Measurements from ENCODE around the gene SORL1. TPM values are rescaled to one million over a fixed set of nuclear protein-coding genes. Genes with fewer than 3 reads are reported as not detected.

The SORL1 gene
- total and polyA plus RNA-seq, 2 of the 8 experiments (the other 6 are each of a cell fraction or from before 2014, with no cell fraction given), result 38.1 to 65.5 TPM

DNA sequence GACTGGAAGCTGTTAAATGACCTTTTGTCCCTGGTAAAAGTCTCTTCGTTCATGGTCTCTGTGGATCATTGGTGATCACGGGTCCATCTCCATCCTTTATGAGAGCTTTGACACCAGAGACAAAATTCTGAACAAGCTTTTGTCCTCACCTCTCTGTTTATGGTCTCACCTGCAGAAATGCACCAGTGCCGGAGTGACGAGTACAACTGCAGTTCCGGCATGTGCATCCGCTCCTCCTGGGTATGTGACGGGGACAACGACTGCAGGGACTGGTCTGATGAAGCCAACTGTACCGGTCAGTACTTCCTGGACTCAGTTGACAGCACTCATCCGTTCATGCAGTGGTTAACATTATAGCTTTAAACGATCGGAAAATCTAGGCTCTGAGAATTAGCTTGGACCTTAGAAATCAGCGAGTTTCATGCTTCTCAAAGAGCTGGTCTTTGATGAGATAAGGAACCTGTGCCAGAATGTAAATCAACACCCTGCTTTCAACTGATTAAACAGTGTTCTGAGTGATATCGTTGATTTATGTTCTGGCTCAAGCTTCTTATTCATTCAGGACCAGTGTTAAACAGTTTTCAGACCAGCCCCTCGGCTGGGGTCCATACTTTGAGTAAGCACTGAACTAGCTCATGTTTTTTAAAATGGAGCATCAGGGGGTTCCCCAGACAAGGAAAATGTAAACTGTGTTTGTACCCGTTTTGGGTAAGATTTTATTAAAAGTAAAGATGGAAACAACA lies 125.2 kb downstream of the SORL1 start:
- Histone ChIP-seq H3K23ac (ENCODE audit: insufficient read length) (no peak overlapping the region), H2AK5ac (ENCODE audit: low read depth, low read length) (no peak overlapping the region), H3K14ac (ENCODE audit: insufficient read length) (no peak overlapping the region), H4K5ac (ENCODE audit: insufficient read length, low read depth, low read length) (no peak overlapping the region), H4K20me1 (replicated peaks in 1 of 2; ENCODE audit: control insufficient read depth in 1 of 2, insufficient read depth in 2 of 2, low read length in 2 of 2) (no peaks in the 10 kb centered on the region), H3K27ac (ENCODE audit: low read depth, low read length) (no peak overlapping the region), H2BK15ac (ENCODE audit: low read length) (no peak overlapping the region), H3K9ac (replicated peaks in 1 of 4; ENCODE audit: extremely low read depth in 1 of 4, low read depth in 3 of 4, low read length in 3 of 4) (no peak overlapping the region), H3K4me1 (replicated peaks in 1 of 4; ENCODE audit: control insufficient read depth in 3 of 4, insufficient read depth in 4 of 4, low read length in 3 of 4) (no peaks in the 10 kb centered on the region), H2BK5ac (ENCODE audit: low read depth, low read length) (no peak overlapping the region), H3K4me3 (ENCODE audit: extremely low read depth in 1 of 4, insufficient read depth in 2 of 4, low read depth in 3 of 4, low read length in 4 of 4) (no peak overlapping the region), H3K18ac (ENCODE audit: extremely low read depth, low read length) (no peak overlapping the region), H3K36me3 (ENCODE audit: control insufficient read depth in 2 of 4, insufficient read depth in 4 of 4, low read length in 3 of 4) (peaks cover 29 to 61% (median 48%) of the 10 kb centered on the region in 4 experiments), H2BK12ac (ENCODE audit: low read depth, low read length) (no peak overlapping the region), H4K8ac (ENCODE audit: extremely low read depth, insufficient read depth, low read length) (no peak overlapping the region), H3K79me1 (ENCODE audit: low read depth, low read length) (no peaks in the 10 kb centered on the region; the same call in 1 of the 2 replicates), H3K27me3 (replicated peaks in 1 of 4; ENCODE audit: control insufficient read depth in 3 of 4, extremely low read depth in 1 of 4, insufficient read depth in 3 of 4, low read length in 3 of 4) (no peaks in the 10 kb centered on the region), H2AFZ (ENCODE audit: low read length) (no peak overlapping the region), H2BK120ac (replicated peaks; ENCODE audit: low read depth, low read length) (no peak overlapping the region), H2BK20ac (ENCODE audit: low read length) (no peak overlapping the region), H4K91ac (replicated peaks; ENCODE audit: insufficient read length, low read length) (no peak overlapping the region), H3K4ac (replicated peaks; ENCODE audit: insufficient read length, low read depth, low read length) (no peak overlapping the region), H3K23me2 (ENCODE audit: low read depth, low read length) (no peaks in the 10 kb centered on the region), H3K56ac (replicated peaks; ENCODE audit: insufficient read length, low read depth, low read length) (no peak overlapping the region), H3K4me2 (ENCODE audit: insufficient read depth in 1 of 2, low read depth in 2 of 2, low read length in 2 of 2) (no peak overlapping the region), H3K9me3 (ENCODE audit: insufficient read depth in 2 of 2, low read depth in 1 of 2, low read length in 1 of 2) (peaks cover 3 to 5% of the 10 kb centered on the region in 2 experiments; a peak in 1 of 4 replicates), H3K79me2 (ENCODE audit: control insufficient read depth in 1 of 2, insufficient read depth in 2 of 2, low read length in 2 of 2) (no peaks in the 10 kb centered on the region)
- ChIA-PET POLR2A (ENCODE audit: partially characterized antibody) (no interaction called here), CTCF (ENCODE audit: partially characterized antibody) (interaction anchor here (0.7 to 2.0 kb wide), 11 partner anchors 9 to 258 kb away, joined by 3 to 5 read pairs (median 4); no protein-coding TSS in a partner anchor)
- DNase-seq (ENCODE audit: low read depth in 1 of 2, low spot score in 2 of 2) (no peak), FAIRE-seq (no peak)
- 91% methylated on average over 16 of the region's 16 CpGs; no CpG with 5 or more reads in 1 of the 2 experiments for WGBS, 2 experiments (ENCODE audit: extremely low coverage in 1 of 2, insufficient coverage in 1 of 2, insufficient read length in 1 of 2, insufficient replicate concordance in 2 of 2, low coverage in 1 of 2, low lambda C conversion rate in 2 of 2, missing lambda C conversion rate in 1 of 2)
- TF ChIP-seq RXRA (IDR thresholded peaks at IDR 0.05; ENCODE audit: insufficient read depth, low read depth, low read length) (no peak), JUND (IDR thresholded peaks at IDR 0.05; ENCODE audit: low read length) (no peak), BCL11A (IDR thresholded peaks at IDR 0.05; ENCODE audit: low read depth in 2 of 2, low read length in 2 of 2) (no peak), KDM5A (IDR thresholded peaks at IDR 0.05; ENCODE audit: low read length) (no peak), SIX5 (IDR thresholded peaks at IDR 0.05; ENCODE audit: low read depth, low read length) (no peak), TAF1 (IDR thresholded peaks at IDR 0.05; ENCODE audit: low read depth, low read length) (no peak), POU5F1 (IDR thresholded peaks at IDR 0.05; ENCODE audit: low read depth, low read length) (no peak), SP2 (IDR thresholded peaks at IDR 0.05; ENCODE audit: low read length) (no peak), JUN (IDR thresholded peaks at IDR 0.05; ENCODE audit: low read depth, low read length) (no peak), CREB1 (IDR thresholded peaks at IDR 0.05) (no peak), POLR2AphosphoS5 (IDR thresholded peaks at IDR 0.05; ENCODE audit: low read depth, low read length) (no peak), NANOG (IDR thresholded peaks at IDR 0.05; ENCODE audit: insufficient read depth, low read depth, low read length, poor library complexity, severe bottlenecking) (no peak), TBP (IDR thresholded peaks at IDR 0.05; ENCODE audit: low read depth, low read length) (no peak)
- TF ChIP-seq, protein P1, sequence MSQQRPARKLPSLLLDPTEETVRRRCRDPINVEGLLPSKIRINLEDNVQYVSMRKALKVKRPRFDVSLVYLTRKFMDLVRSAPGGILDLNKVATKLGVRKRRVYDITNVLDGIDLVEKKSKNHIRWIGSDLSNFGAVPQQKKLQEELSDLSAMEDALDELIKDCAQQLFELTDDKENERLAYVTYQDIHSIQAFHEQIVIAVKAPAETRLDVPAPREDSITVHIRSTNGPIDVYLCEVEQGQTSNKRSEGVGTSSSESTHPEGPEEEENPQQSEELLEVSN (IDR thresholded peaks at IDR 0.05), result no peak

Data from H1 (cell line).